GM19240 (cell line): Measurements from ENCODE around the gene SYNGR3.
"Not testable (repeated sequence)": the region's sequence is repeated elsewhere in the genome, so short reads cannot be mapped to it uniquely, and the experiment has no call there.

Experiments
- DNase-seq: peaks from one replicate; pipeline ENCODE4 v3.0.0; 2011; ENCODE audit warnings: low spot score; ENCODE audit not compliant: insufficient read length

Gene SYNGR3

GRCh38 chr16:1989209-1990100 lies at the start of gene SYNGR3:
Gene SYNGR3, plus strand, starts transcription at chr16:1989970. Its CDS starts 133 bp downstream, at chr16:1990103.
- no peak for DNase-seq

- DNase-seq = no peak
Observed at GRCh38 chr16:1940273-1941161, 49.3 kb upstream of the SYNGR3 start.

GRCh38 chr16:1941162-1942046 lies 48.4 kb upstream of the SYNGR3 start:
- no peak for DNase-seq

GRCh38 chr16:1942047-1942809 lies 47.5 kb upstream of the SYNGR3 start:
- DNase-seq = no peak

- DNase-seq = peak; percentile 100
Observed at GRCh38 chr16:1942810-1943726, 46.7 kb upstream of the SYNGR3 start, which contains the start of gene MSRB1. Gene MSRB1, minus strand, starts transcription at chr16:1943199. Its CDS starts 43 bp downstream, at chr16:1943156.

- DNase-seq = no peak
Observed at GRCh38 chr16:1944612-1945199, 45.1 kb upstream of the SYNGR3 start.

GRCh38 chr16:1945559-1946391 lies 44.0 kb upstream of the SYNGR3 start:
- DNase-seq = no peak

GRCh38 chr16:1946495-1947368 lies 43.0 kb upstream of the SYNGR3 start:
- DNase-seq = no peak

GRCh38 chr16:1947369-1947670 lies 42.5 kb upstream of the SYNGR3 start:
- DNase-seq = no peak

- DNase-seq = no peak
Observed at GRCh38 chr16:1949507-1949906, 40.3 kb upstream of the SYNGR3 start.

GRCh38 chr16:1950047-1950446 lies 39.7 kb upstream of the SYNGR3 start:
- DNase-seq = no peak

- DNase-seq = no peak
Observed at GRCh38 chr16:1950559-1950958, 39.2 kb upstream of the SYNGR3 start.

- DNase-seq = no peak
Observed at GRCh38 chr16:1953734-1954133, 36.0 kb upstream of the SYNGR3 start.

GRCh38 chr16:1957434-1958142 lies 32.2 kb upstream of the SYNGR3 start:
- not testable (repeated sequence) for DNase-seq

- not testable (repeated sequence) for DNase-seq
Observed at GRCh38 chr16:1958143-1958491, 31.7 kb upstream of the SYNGR3 start.

- DNase-seq = no peak
Observed at GRCh38 chr16:1958715-1959268, 31.0 kb upstream of the SYNGR3 start.
